ENCODE results near the gene CNFN. TPM values are rescaled to one million over a fixed set of nuclear protein-coding genes. Genes with fewer than 3 reads are reported as not detected.
A peak's percentile ranks its signal among the peaks of the same experiment; 100 is the strongest.

Gene CNFN
- total and polyA plus RNA-seq, 10 of the 15 experiments (the other 5 are each of a cell fraction or from before 2014, with no cell fraction given): 0.60 TPM; not detected in 9

- TF ChIP-seq, protein P1, sequence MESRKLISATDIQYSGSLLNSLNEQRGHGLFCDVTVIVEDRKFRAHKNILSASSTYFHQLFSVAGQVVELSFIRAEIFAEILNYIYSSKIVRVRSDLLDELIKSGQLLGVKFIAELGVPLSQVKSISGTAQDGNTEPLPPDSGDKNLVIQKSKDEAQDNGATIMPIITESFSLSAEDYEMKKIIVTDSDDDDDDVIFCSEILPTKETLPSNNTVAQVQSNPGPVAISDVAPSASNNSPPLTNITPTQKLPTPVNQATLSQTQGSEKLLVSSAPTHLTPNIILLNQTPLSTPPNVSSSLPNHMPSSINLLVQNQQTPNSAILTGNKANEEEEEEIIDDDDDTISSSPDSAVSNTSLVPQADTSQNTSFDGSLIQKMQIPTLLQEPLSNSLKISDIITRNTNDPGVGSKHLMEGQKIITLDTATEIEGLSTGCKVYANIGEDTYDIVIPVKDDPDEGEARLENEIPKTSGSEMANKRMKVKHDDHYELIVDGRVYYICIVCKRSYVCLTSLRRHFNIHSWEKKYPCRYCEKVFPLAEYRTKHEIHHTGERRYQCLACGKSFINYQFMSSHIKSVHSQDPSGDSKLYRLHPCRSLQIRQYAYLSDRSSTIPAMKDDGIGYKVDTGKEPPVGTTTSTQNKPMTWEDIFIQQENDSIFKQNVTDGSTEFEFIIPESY (IDR thresholded peaks at IDR 0.05): no peak
- peak; percentile 52 for TF ChIP-seq IKZF1 (conservative IDR thresholded peaks at IDR 0.05)
- no peak for TF ChIP-seq KLF5 (IDR thresholded peaks at IDR 0.05; ENCODE audit: partially characterized antibody)
- no peak for TF ChIP-seq ZNF24 (IDR thresholded peaks at IDR 0.05)
- TF ChIP-seq POLR2AphosphoS2 (IDR thresholded peaks at IDR 0.05; ENCODE audit: low read depth, low read length): no peak
- no peak for TF ChIP-seq SUPT20H (IDR thresholded peaks at IDR 0.05; ENCODE audit: borderline replicate concordance, control insufficient read depth, low read depth, low read length)
- no peak for TF ChIP-seq ZNF384 (IDR thresholded peaks at IDR 0.05; ENCODE audit: borderline replicate concordance, low read depth, low read length)
- TF ChIP-seq, protein P2, sequence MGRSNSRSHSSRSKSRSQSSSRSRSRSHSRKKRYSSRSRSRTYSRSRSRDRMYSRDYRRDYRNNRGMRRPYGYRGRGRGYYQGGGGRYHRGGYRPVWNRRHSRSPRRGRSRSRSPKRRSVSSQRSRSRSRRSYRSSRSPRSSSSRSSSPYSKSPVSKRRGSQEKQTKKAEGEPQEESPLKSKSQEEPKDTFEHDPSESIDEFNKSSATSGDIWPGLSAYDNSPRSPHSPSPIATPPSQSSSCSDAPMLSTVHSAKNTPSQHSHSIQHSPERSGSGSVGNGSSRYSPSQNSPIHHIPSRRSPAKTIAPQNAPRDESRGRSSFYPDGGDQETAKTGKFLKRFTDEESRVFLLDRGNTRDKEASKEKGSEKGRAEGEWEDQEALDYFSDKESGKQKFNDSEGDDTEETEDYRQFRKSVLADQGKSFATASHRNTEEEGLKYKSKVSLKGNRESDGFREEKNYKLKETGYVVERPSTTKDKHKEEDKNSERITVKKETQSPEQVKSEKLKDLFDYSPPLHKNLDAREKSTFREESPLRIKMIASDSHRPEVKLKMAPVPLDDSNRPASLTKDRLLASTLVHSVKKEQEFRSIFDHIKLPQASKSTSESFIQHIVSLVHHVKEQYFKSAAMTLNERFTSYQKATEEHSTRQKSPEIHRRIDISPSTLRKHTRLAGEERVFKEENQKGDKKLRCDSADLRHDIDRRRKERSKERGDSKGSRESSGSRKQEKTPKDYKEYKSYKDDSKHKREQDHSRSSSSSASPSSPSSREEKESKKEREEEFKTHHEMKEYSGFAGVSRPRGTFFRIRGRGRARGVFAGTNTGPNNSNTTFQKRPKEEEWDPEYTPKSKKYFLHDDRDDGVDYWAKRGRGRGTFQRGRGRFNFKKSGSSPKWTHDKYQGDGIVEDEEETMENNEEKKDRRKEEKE (IDR thresholded peaks at IDR 0.05): no peak
- no peak for TF ChIP-seq SMAD5 (IDR thresholded peaks at IDR 0.05; ENCODE audit: low read depth)
- TF ChIP-seq RELB (IDR thresholded peaks at IDR 0.05; ENCODE audit: low read depth): no peak
- no peak for TF ChIP-seq CHD4 (IDR thresholded peaks at IDR 0.05)
- TF ChIP-seq SMARCA5 (IDR thresholded peaks at IDR 0.05): no peak
- TF ChIP-seq, protein P3, sequence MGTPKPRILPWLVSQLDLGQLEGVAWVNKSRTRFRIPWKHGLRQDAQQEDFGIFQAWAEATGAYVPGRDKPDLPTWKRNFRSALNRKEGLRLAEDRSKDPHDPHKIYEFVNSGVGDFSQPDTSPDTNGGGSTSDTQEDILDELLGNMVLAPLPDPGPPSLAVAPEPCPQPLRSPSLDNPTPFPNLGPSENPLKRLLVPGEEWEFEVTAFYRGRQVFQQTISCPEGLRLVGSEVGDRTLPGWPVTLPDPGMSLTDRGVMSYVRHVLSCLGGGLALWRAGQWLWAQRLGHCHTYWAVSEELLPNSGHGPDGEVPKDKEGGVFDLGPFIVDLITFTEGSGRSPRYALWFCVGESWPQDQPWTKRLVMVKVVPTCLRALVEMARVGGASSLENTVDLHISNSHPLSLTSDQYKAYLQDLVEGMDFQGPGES (IDR thresholded peaks at IDR 0.05): no peak
- no peak for TF ChIP-seq ATF3 (IDR thresholded peaks at IDR 0.05; ENCODE audit: borderline replicate concordance, extremely low read depth, low read depth, low read length)
- peak; percentile 72 for TF ChIP-seq POLR2A (IDR thresholded peaks at IDR 0.05; ENCODE audit: low read depth, low read length)
- TF ChIP-seq CBFB (IDR thresholded peaks at IDR 0.05; ENCODE audit: low read depth): no peak
- TF ChIP-seq ZNF687 (IDR thresholded peaks at IDR 0.05): peak; percentile 41; the same call in 1 of the 2 replicates
Measured at GRCh38 chr19:42401365-42402303, 11.5 kb upstream of the CNFN start (continued).

Data from GM12878 (cell line).